Natural killer cell (primary cell): Measurements from ENCODE around the gene DAW1. TPM values are rescaled to one million over a fixed set of nuclear protein-coding genes. Genes with fewer than 3 reads are reported as not detected.

Experiments used
- ATAC-seq, 3 donors: fragments of 150-1000 bp in 2 of 3; fragments of 200-7000 bp in 1 of 3; cut with Tn5 transposase; 1 replicate in 1 of 3; 2 replicates in 2 of 3; pipeline ENCODE4 v1.10.0; 2021; ENCODE audit warnings: mild to moderate bottlenecking in 2 of 3, moderate library complexity in 2 of 3
- DNase-seq, 2 donors: peaks; one replicate each; pipeline versions ENCODE4 v3.0.0 to v3.0.0-alpha.2; 2013 to 2021; ENCODE audit warnings: mixed read lengths in 1 of 2
- H3K27ac ChIP-seq: one replicate; pipeline ENCODE4 v1.5.1; 2013; ENCODE audit warnings: mild to moderate bottlenecking, low read length
- H3K27me3 ChIP-seq: one replicate; pipeline ENCODE4 v1.6.1; 2013; ENCODE audit warnings: low read length; ENCODE audit not compliant: control insufficient read depth, insufficient read depth
- H3K36me3 ChIP-seq: one replicate; pipeline ENCODE4 v1.6.1; 2013; ENCODE audit warnings: low read length; ENCODE audit not compliant: control insufficient read depth, insufficient read depth
- H3K4me1 ChIP-seq: one replicate; pipeline ENCODE4 v1.6.1; 2013; ENCODE audit warnings: low read length; ENCODE audit not compliant: control insufficient read depth, insufficient read depth
- H3K4me3 ChIP-seq: one replicate; pipeline ENCODE4 v1.5.1; 2013; ENCODE audit warnings: low read length
- H3K9me3 ChIP-seq: one replicate; pipeline ENCODE4 v1.6.1; 2013; ENCODE audit warnings: low read length; ENCODE audit not compliant: control insufficient read depth, insufficient read depth
- H3K27ac Mint-ChIP-seq, 2 donors: one replicate each; pipeline ENCODE4 v1.8.0; 2022; ENCODE audit warnings: mild to moderate bottlenecking in 2 of 2, mixed read lengths in 2 of 2, moderate library complexity in 1 of 2
- H3K27me3 Mint-ChIP-seq, 2 donors: one replicate each; pipeline ENCODE4 v1.8.0; 2022; ENCODE audit warnings: low read depth in 2 of 2, mixed read lengths in 2 of 2
- H3K36me3 Mint-ChIP-seq: one replicate; pipeline ENCODE4 v1.8.0; 2022; ENCODE audit warnings: mixed read lengths
- H3K4me1 Mint-ChIP-seq, 2 donors: one replicate each; pipeline ENCODE4 v1.8.0; 2022; ENCODE audit warnings: mixed read lengths in 2 of 2
- H3K4me3 Mint-ChIP-seq: one replicate; pipeline ENCODE4 v1.8.0; 2022; ENCODE audit warnings: mild to moderate bottlenecking, moderate library complexity, mixed read lengths
- H3K9me3 Mint-ChIP-seq, 2 donors: one replicate each; pipeline ENCODE4 v1.8.0; 2022; ENCODE audit warnings: mixed read lengths in 2 of 2
- WGBS: methylation state at CpG from one replicate; pipeline ENCODE4 v1.1.7; 2013; ENCODE audit warnings: missing lambda C conversion rate; ENCODE audit not compliant: insufficient coverage; 5-methylcytosine and 5-hydroxymethylcytosine counted together
- intact Hi-C: fragments of 100-400 bp; cut with micrococcal nuclease; formaldehyde crosslinking; loops from one replicate; pipeline ENCODE4 v1.14.2; 2022
- total RNA-seq, 4 donors: library from RNA; stranded (reverse); fragments of 120-200 nt in 1 of 4; gene quantifications; one replicate each; pipeline versions ENCODE4 v1.2.3 to v1.2.4, GENCODE V29; 2013 to 2022
- TF ChIP-seq, protein P1 (sequence below): fragments of 200-600 bp; IDR thresholded peaks from one replicate; pipeline ENCODE4 v1.8.0; 2022; ENCODE audit warnings: antibody characterized with exemption

The DAW1 gene
- total RNA-seq, 3 donors from 2014 or later (not counting 1 experiment from before 2014, with no cell fraction given) = not detected

- Mint-ChIP-seq H3K9me3 (no peaks in the 10 kb centered on the region), H3K27ac (no peak overlapping the region), H3K4me1 (no peaks in the 10 kb centered on the region), H3K36me3 (no peaks in the 10 kb centered on the region), H3K4me3 (no peak overlapping the region), H3K27me3 (no peaks in the 10 kb centered on the region)
- Histone ChIP-seq H3K36me3 (no peaks in the 10 kb centered on the region), H3K4me3 (no peak overlapping the region), H3K4me1 (no peaks in the 10 kb centered on the region), H3K27me3 (no peaks in the 10 kb centered on the region), H3K27ac (no peak overlapping the region), H3K9me3 (no peaks in the 10 kb centered on the region)
- DNase-seq (no peak), ATAC-seq (no peak)
- intact Hi-C loops = no loop called here
- TF ChIP-seq, protein P1, sequence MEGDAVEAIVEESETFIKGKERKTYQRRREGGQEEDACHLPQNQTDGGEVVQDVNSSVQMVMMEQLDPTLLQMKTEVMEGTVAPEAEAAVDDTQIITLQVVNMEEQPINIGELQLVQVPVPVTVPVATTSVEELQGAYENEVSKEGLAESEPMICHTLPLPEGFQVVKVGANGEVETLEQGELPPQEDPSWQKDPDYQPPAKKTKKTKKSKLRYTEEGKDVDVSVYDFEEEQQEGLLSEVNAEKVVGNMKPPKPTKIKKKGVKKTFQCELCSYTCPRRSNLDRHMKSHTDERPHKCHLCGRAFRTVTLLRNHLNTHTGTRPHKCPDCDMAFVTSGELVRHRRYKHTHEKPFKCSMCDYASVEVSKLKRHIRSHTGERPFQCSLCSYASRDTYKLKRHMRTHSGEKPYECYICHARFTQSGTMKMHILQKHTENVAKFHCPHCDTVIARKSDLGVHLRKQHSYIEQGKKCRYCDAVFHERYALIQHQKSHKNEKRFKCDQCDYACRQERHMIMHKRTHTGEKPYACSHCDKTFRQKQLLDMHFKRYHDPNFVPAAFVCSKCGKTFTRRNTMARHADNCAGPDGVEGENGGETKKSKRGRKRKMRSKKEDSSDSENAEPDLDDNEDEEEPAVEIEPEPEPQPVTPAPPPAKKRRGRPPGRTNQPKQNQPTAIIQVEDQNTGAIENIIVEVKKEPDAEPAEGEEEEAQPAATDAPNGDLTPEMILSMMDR = no peak
- 85% methylated on average over 7 of the region's 7 CpGs for WGBS
These were observed 8.5 kb upstream of the DAW1 start for GRCh38 chr2:227862741-227863588.

GRCh38 chr2:227864161-227864756, 7.2 kb upstream of the DAW1 start:
- no peak overlapping the region for H3K27ac ChIP-seq
- no peaks in the 10 kb centered on the region for H3K36me3 Mint-ChIP-seq
- 87% methylated on average over 9 of the region's 9 CpGs for WGBS
- H3K27ac Mint-ChIP-seq = no peak overlapping the region
- TF ChIP-seq, protein P1 = no peak
- H3K4me3 Mint-ChIP-seq = no peak overlapping the region
- no peaks in the 10 kb centered on the region for H3K27me3 ChIP-seq
- no peaks in the 10 kb centered on the region for H3K4me1 Mint-ChIP-seq
- DNase-seq (no peak), ATAC-seq (no peak)
- no peaks in the 10 kb centered on the region for H3K9me3 Mint-ChIP-seq
- no peaks in the 10 kb centered on the region for H3K36me3 ChIP-seq
- no peak overlapping the region for H3K4me3 ChIP-seq
- no peaks in the 10 kb centered on the region for H3K4me1 ChIP-seq
- intact Hi-C loops = no loop called here
- H3K9me3 ChIP-seq = no peaks in the 10 kb centered on the region
- H3K27me3 Mint-ChIP-seq = peaks cover 0 to under 1% of the 10 kb centered on the region in 2 donors

- no peak for DNase-seq
- Mint-ChIP-seq H3K4me1 (no peaks in the 10 kb centered on the region), H3K27ac (no peak overlapping the region), H3K27me3 (peaks cover 0 to 5% of the 10 kb centered on the region in 2 donors), H3K4me3 (no peak overlapping the region), H3K9me3 (no peaks in the 10 kb centered on the region), H3K36me3 (no peaks in the 10 kb centered on the region)
- ATAC-seq = no peak
- Histone ChIP-seq H3K36me3 (no peaks in the 10 kb centered on the region), H3K4me3 (no peak overlapping the region), H3K27ac (no peak overlapping the region), H3K4me1 (no peaks in the 10 kb centered on the region), H3K27me3 (no peaks in the 10 kb centered on the region), H3K9me3 (no peaks in the 10 kb centered on the region)
- TF ChIP-seq, protein P1 = no peak
- intact Hi-C loops = no loop called here
- WGBS = 93% methylated on average over 4 of the region's 4 CpGs
These were observed 6.1 kb upstream of the DAW1 start for GRCh38 chr2:227865291-227865690.
